Pancreas (tissue), 10 donors: ENCODE results near the gene RPS6KB2. TPM values are rescaled to one million over a fixed set of nuclear protein-coding genes. Genes with fewer than 3 reads are reported as not detected.

Experiments used
- ATAC-seq, 4 donors: fragments of 200-7000 bp; cut with Tn5 transposase; one replicate each; pipeline versions ENCODE4 v1.8.0 to v1.9.1; 2020; ENCODE audit warnings: mild to moderate bottlenecking in 4 of 4, moderate library complexity in 4 of 4
- DNase-seq, 6 donors: peaks; one replicate each; pipeline ENCODE4 v3.0.0-alpha.2; 2020
- FAIRE-seq: peaks from 2 replicates; lab custom pipeline; 2012; peaks lifted over from hg19 to GRCh38; lab: Jason Lieb, UNC
- H3K27ac ChIP-seq, 4 donors: fragments of 200-600 bp; sonication (generic); 1 replicate in 3 of 4; 2 replicates in 1 of 4; pipeline versions ENCODE4 v1.5.0 to v1.8.0; 2020
- H3K27me3 ChIP-seq, 4 donors: fragments of 200-600 bp; one replicate each; pipeline ENCODE4 v1.8.0; 2021
- H3K36me3 ChIP-seq, 3 donors: fragments of 200-600 bp; sonication (generic) in 1 of 3; one replicate each; pipeline versions ENCODE4 v1.5.0 to v1.8.0; 2020 to 2021
- H3K4me1 ChIP-seq, 3 donors: fragments of 200-600 bp; one replicate each; pipeline ENCODE4 v1.8.0; 2021
- H3K4me3 ChIP-seq, 4 donors: fragments of 200-600 bp; sonication (generic) in 2 of 4; one replicate each; pipeline versions ENCODE4 v1.5.0 to v1.8.0; 2020 to 2021
- H3K9me3 ChIP-seq, 4 donors: fragments of 200-600 bp; one replicate each; pipeline ENCODE4 v1.8.0; 2021
- CTCF ChIP-seq, 4 donors: fragments of 200-600 bp; sonication (generic) in 3 of 4; IDR thresholded peaks; one replicate each; pipeline versions ENCODE4 v1.5.0 to v1.8.0; 2021; ENCODE audit warnings: antibody characterized with exemption in 4 of 4
- WGBS, 2 donors: extraction: QIAGEN DNeasy Blood & Tissue Kit; methylation state at CpG; one replicate each; pipeline ENCODE4 v1.1.7; 2013; 5-methylcytosine and 5-hydroxymethylcytosine counted together
- intact Hi-C, 3 donors: fragments of 100-400 bp; cut with DNase I; formaldehyde crosslinking; loops; one replicate each; pipeline versions ENCODE4 v1.11.1 to v1.14.2; 2022
- polyA plus RNA-seq, 2 donors: library from polyadenylated mRNA; stranded (reverse); fragments of 200-250 nt; gene quantifications; one replicate each; pipeline ENCODE4 v1.2.3, GENCODE V29; 2013
- total RNA-seq, 6 donors: library from RNA; stranded (reverse); fragmentation: NEBNext Ultra II Directional in 4 of 6; extraction: Animal tissue kit (Norgen Biotek cat#: 25700) in 4 of 6; gene quantifications; one replicate each; pipeline versions ENCODE4 v1.2.1 to v1.2.4, GENCODE V29; 2021 to 2023
- donor health status: healthy with polysubstance abuse.
- donor health status: DM: no; HTN: no; CAD: no; lungs with moderate emphysema.
- donor health status: DM: no; HTN: no; CAD: no.
- donor health status: control.
- donor health status: control.
- donor health status: Bipolar disorder and iron deficiency.
- donor health status: DM: yes; HTN: yes; CAD: no.
- donor health status: DM: no; HTN: no; CAD: no.
- donor health status: DM: no; HTN: no; CAD: no.
- donor health status: DM: yes; HTN: yes; CAD: no.

RPS6KB2 gene
- total and polyA plus RNA-seq, 8 donors: 17.6 to 71.6 (median 25.3) TPM

GRCh38 chr11:67389477-67389876 lies 38.8 kb upstream of the RPS6KB2 start:
- Histone ChIP-seq H3K27me3 (no peaks in the 10 kb centered on the region), H3K4me3 (no peak overlapping the region), H3K9me3 (no peaks in the 10 kb centered on the region), H3K4me1 (peaks cover 0 to 9% (median 0%) of the 10 kb centered on the region in 3 donors), H3K36me3 (no peaks in the 10 kb centered on the region), H3K27ac (no peak overlapping the region)
- 58 to 60% methylated on average over 6 of the region's 6 CpGs for WGBS, 2 donors
- peak in 2 of 4 donors; percentile 18 to 27 for TF ChIP-seq CTCF (IDR thresholded peaks at IDR 0.05)
- DNase-seq (peak in 3 of 6 donors; percentile 55 to 75 (median 63)), ATAC-seq (peak in 2 of 4 donors; percentile 10 to 46), FAIRE-seq (no peak)
- intact Hi-C loops: loop anchor here in 1 of 3 donors (10.0 kb wide), 1 partner anchor 135 kb away; no protein-coding TSS in a partner anchor

GRCh38 chr11:67390947-67391303 lies 37.4 kb upstream of the RPS6KB2 start:
- no peak for DNase-seq
- intact Hi-C loops: no loop called here
- 10 to 14% methylated on average over 13 to 15 of the region's 15 CpGs for WGBS, 2 donors

DNA sequence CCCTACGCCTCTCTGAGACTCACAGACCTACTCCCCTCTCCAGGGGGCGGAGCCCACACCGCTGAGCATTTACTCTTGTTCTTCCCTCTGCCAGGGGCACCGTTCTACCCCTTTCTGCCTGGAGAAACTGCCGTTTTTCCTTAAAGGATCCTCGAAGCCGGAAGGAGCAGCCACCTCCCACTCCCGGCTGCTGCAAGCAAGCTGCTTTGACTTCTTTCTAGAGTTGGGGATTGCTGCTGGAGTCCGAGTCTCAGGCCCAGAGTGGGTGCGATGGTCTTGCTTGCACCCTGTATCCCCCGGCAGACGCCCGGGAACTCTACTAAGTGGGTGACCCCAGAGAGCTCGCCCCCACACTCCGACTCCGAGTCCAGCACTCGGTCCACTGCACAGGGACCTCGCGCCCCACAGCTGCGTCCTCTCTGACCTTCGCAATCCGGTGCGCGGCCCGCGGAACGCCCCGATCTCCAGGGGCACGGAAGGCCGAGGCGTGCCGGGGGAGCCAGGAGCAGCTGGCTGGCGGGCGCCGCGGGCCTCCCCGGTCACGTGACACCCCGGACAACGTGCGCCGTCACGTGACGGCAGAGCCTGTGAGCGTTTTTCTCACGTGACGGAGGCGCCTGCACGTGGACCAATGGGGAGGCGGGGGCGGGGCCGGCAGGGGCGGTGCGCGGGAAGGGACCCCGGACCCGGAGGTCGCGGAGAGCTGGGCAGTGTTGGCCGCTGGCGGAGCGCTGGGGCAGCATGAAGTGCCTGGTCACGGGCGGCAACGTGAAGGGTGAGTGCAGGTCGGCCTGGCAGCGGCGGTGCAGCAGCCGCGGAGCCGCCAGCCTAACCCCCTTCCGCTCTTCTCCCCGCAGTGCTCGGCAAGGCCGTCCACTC lies 36.8 kb upstream of the RPS6KB2 start, which contains the start of gene RAD9A:
Gene RAD9A (plus strand): TSS at position 683 of the 879 bp plus-strand sequence. CDS start 59 bp downstream, at position 742.
- Histone ChIP-seq H3K4me1 (peaks cover 0 to 9% (median 0%) of the 10 kb centered on the region in 3 donors), H3K4me3 (peak within 1 kb of the TSS; percentile 70 to 88 (median 82)), H3K9me3 (no peaks in the 10 kb centered on the region), H3K36me3 (no peaks in the 10 kb centered on the region), H3K27ac (peak within 1 kb of the TSS; percentile 46 to 80 (median 76)), H3K27me3 (no peaks in the 10 kb centered on the region)
- intact Hi-C loops: no loop called here
- no peak for TF ChIP-seq CTCF (IDR thresholded peaks at IDR 0.05)
- 0 to 1% methylated on average over 65 to 75 of the region's 75 CpGs for WGBS, 2 donors
- peak; percentile 83 to 93 (median 90) for ATAC-seq
- FAIRE-seq: no peak
- DNase-seq: peak; percentile 93 to 98 (median 96)

More at GRCh38 chr11:67390947-67391303, 37.4 kb upstream of the RPS6KB2 start:
- ATAC-seq (no peak), FAIRE-seq (no peak)
- no peak for TF ChIP-seq CTCF (IDR thresholded peaks at IDR 0.05)
- Histone ChIP-seq H3K27me3 (no peaks in the 10 kb centered on the region), H3K4me1 (peaks cover 0 to 9% (median 0%) of the 10 kb centered on the region in 3 donors), H3K27ac (peak overlapping the region; percentile 46 to 80 (median 76)), H3K36me3 (no peaks in the 10 kb centered on the region), H3K4me3 (peak overlapping the region; percentile 70 to 88 (median 82)), H3K9me3 (no peaks in the 10 kb centered on the region)

- TF ChIP-seq CTCF (IDR thresholded peaks at IDR 0.05): no peak
- Histone ChIP-seq H3K27me3 (no peaks in the 10 kb centered on the region), H3K36me3 (peaks cover 0 to 1% (median 0%) of the 10 kb centered on the region in 3 donors), H3K4me3 (peak overlapping the region; percentile 70 to 88 (median 82)), H3K4me1 (peaks cover 0 to 9% (median 0%) of the 10 kb centered on the region in 3 donors), H3K9me3 (no peaks in the 10 kb centered on the region), H3K27ac (peak overlapping the region; percentile 41 to 80 (median 76))
- peak in 2 of 6 donors; percentile 61 to 81 for DNase-seq
- no peak for FAIRE-seq
- intact Hi-C loops: no loop called here
- WGBS, 2 donors: 3 to 4% methylated on average over 26 to 31 of the region's 31 CpGs
- peak; percentile 4 to 27 (median 13) for ATAC-seq
Measured at GRCh38 chr11:67392183-67392715, 36.0 kb upstream of the RPS6KB2 start.
